ENCODE results near the gene MIB2.

Gene MIB2

DNA sequence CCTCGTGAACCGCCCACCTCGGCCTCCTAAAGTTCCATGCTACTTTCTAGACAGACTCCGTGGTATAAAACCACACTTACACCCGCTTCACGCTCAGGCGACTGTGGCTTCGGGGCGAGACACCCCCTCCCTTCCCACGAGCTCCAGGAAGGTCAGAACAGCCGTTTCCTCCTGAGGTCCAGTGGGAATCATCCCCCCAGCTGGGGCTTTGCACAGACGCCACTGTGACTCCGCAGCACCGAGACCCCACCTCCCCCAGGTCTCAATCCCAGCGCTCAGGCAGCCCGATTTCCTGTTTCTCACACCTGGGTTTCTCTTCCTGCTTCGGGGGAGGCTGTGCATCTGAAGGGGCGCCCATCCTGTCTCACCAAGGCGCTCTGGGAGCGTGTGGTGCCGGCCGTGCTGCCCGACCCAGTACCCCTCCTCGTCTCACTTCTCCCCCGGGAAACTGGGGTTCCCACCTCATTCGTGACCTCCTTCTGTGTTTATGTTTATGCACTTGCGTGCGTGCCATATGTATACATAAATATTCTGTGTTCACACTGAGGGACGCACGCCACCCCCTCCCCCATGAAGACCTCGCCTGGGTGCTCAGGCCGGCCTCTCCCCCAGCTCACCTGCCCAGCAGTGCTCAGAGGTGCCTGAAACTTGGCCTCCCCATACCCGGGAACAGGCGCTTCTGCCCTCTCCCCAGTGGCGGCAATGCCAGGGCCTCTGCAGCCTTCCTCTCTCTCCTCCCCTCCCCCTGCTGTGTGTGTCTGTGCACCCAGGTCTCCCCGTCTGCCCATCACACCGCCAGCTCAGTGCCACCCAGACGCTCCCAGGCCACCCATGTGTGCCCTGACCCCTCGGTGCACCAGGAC, 62.6 kb downstream of the MIB2 start:
- DNase-seq (ENCODE audit: low read depth in 1 of 2, low spot score in 1 of 2) = peak; percentile 37 to 44

- DNase-seq (ENCODE audit: low read depth in 1 of 2, low spot score in 1 of 2) = peak in 1 of 2 donors; percentile 34
Observed at GRCh38 chr1:1678581-1679380, 63.5 kb downstream of the MIB2 start.

All from activated CD4-positive, alpha-beta T cell treated with anti-CD3 and anti-CD28 coated beads, Interleukin-2, amount 50 U/mL, for 24 hours (primary cell).